ENCODE results near the gene TUBB1.
"Not testable (repeated sequence)": the region's sequence is repeated elsewhere in the genome, so short reads cannot be mapped to it uniquely, and the experiment has no call there.

TUBB1 gene

DNA sequence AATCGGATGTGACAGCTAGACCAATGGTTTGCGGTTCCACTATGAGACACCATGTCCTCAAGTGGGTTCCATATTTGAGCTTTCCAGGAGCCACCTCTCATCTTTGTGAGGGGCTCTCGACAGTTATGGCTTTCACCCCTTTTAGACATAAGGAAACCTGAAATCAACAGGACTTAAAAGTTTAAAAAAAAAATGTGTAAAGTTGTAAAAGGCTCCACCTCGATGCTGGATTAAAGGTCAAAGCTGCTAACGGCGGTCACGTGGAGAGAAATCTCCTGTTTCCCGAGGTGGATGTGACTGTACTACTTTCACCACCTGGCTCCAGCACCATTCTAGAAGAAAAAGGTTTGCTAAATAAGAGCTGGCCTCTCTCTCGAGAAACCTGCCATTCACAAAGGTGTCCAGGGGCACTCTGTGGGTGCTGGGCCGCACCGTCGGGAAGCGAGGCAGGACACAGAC lies 12.4 kb downstream of the TUBB1 start:
- H3K27me3 Mint-ChIP-seq, result no peaks in the 10 kb centered on the region
- no peak for DNase-seq
- peaks cover 92% of the 10 kb centered on the region for H3K36me3 Mint-ChIP-seq (ENCODE audit: low read depth)
- peaks cover 75% of the 10 kb centered on the region for H3K4me1 Mint-ChIP-seq (ENCODE audit: low read depth)
- H3K9me3 Mint-ChIP-seq, result no peaks in the 10 kb centered on the region
- H3K27ac Mint-ChIP-seq, result peak overlapping the region; percentile 98
- H3K4me3 Mint-ChIP-seq, result peak overlapping the region; percentile 95

- Mint-ChIP-seq H3K4me3 (peak within 1 kb of the TSS; percentile 95), H3K36me3 (ENCODE audit: low read depth) (peaks cover 92% of the 10 kb centered on the region), H3K9me3 (no peaks in the 10 kb centered on the region), H3K27ac (peak within 1 kb of the TSS; percentile 98), H3K27me3 (no peaks in the 10 kb centered on the region), H3K4me1 (ENCODE audit: low read depth) (peaks cover 75% of the 10 kb centered on the region)
- peak; percentile 98 for DNase-seq
Observed at GRCh38 chr20:59032023-59032712, 12.9 kb downstream of the TUBB1 start, which contains the start of gene ATP5F1E. Gene ATP5F1E, minus strand, starts transcription at chr20:59032335. Its CDS starts 84 bp downstream, at chr20:59032251.

DNA sequence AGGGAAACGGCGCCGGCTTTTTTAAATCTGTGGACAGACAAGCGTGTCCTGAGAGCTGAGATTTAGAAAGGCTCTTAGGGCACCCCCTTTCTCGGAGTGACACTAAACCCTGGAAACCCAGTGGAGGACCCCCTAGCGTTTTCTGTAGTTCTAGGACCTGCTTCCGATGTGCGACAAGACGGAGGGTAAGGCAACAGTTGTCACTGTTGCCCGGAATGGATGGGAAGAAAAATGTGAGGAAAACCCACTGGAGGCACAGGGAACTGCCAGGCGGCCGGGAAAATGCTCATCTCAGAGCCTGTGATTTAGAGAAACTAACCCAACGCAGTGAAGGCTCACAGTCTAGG lies 13.5 kb downstream of the TUBB1 start:
- Mint-ChIP-seq H3K4me3 (peak overlapping the region; percentile 78), H3K36me3 (ENCODE audit: low read depth) (peaks cover 92% of the 10 kb centered on the region), H3K27ac (peak overlapping the region; percentile 94), H3K9me3 (no peaks in the 10 kb centered on the region), H3K4me1 (ENCODE audit: low read depth) (peaks cover 75% of the 10 kb centered on the region), H3K27me3 (no peaks in the 10 kb centered on the region)
- DNase-seq, result no peak

- Mint-ChIP-seq H3K27me3 (no peaks in the 10 kb centered on the region), H3K27ac (peak overlapping the region; percentile 94), H3K9me3 (no peaks in the 10 kb centered on the region), H3K4me1 (ENCODE audit: low read depth) (peaks cover 75% of the 10 kb centered on the region), H3K36me3 (ENCODE audit: low read depth) (peaks cover 92% of the 10 kb centered on the region), H3K4me3 (peak overlapping the region; percentile 78)
- no peak for DNase-seq
Observed at GRCh38 chr20:59033093-59033492, 13.9 kb downstream of the TUBB1 start.

- Mint-ChIP-seq H3K4me3 (peak overlapping the region; percentile 3), H3K9me3 (no peaks in the 10 kb centered on the region), H3K27ac (peak overlapping the region; percentile 82), H3K36me3 (ENCODE audit: low read depth) (peaks cover 92% of the 10 kb centered on the region), H3K4me1 (ENCODE audit: low read depth) (peaks cover 73% of the 10 kb centered on the region), H3K27me3 (no peaks in the 10 kb centered on the region)
- no peak for DNase-seq
Observed at GRCh38 chr20:59033616-59034165, 14.5 kb downstream of the TUBB1 start.

- peaks cover 92% of the 10 kb centered on the region for H3K36me3 Mint-ChIP-seq (ENCODE audit: low read depth)
- no peaks in the 10 kb centered on the region for H3K9me3 Mint-ChIP-seq
- DNase-seq, result no peak
- peaks cover 73% of the 10 kb centered on the region for H3K4me1 Mint-ChIP-seq (ENCODE audit: low read depth)
- H3K27ac Mint-ChIP-seq, result peak overlapping the region; percentile 34
- no peak overlapping the region for H3K4me3 Mint-ChIP-seq
- no peaks in the 10 kb centered on the region for H3K27me3 Mint-ChIP-seq
Observed at GRCh38 chr20:59035381-59035780, 16.2 kb downstream of the TUBB1 start.

- peak overlapping the region; percentile 8 for H3K27ac Mint-ChIP-seq
- H3K36me3 Mint-ChIP-seq (ENCODE audit: low read depth), result peaks cover 92% of the 10 kb centered on the region
- H3K4me1 Mint-ChIP-seq (ENCODE audit: low read depth), result peaks cover 74% of the 10 kb centered on the region
- no peak overlapping the region for H3K4me3 Mint-ChIP-seq
- DNase-seq, result no peak
- H3K9me3 Mint-ChIP-seq, result no peaks in the 10 kb centered on the region
- H3K27me3 Mint-ChIP-seq, result no peaks in the 10 kb centered on the region
Observed at GRCh38 chr20:59037386-59037785, 18.2 kb downstream of the TUBB1 start.

DNA sequence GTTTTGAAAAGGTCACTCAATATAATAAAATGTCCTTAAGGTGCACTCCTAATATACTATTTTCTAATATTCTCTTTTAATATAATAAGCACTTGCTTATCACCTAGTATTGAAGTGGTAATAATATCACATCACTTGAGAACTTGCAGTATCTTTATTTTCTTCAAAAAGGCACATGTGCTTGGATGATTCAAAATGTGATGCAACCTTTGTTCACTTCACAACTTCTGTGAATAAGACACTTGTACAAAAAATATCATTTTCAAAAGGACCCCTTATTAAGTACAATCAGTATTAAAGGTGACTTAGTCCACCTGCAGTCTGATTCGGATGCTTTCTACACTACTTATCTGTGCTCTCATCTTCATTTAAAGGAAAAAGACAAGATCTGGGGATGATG lies 20.0 kb downstream of the TUBB1 start:
- peak overlapping the region; percentile 78 for H3K27ac Mint-ChIP-seq
- H3K9me3 Mint-ChIP-seq, result no peaks in the 10 kb centered on the region
- H3K4me1 Mint-ChIP-seq (ENCODE audit: low read depth), result peaks cover 73% of the 10 kb centered on the region

DNA sequence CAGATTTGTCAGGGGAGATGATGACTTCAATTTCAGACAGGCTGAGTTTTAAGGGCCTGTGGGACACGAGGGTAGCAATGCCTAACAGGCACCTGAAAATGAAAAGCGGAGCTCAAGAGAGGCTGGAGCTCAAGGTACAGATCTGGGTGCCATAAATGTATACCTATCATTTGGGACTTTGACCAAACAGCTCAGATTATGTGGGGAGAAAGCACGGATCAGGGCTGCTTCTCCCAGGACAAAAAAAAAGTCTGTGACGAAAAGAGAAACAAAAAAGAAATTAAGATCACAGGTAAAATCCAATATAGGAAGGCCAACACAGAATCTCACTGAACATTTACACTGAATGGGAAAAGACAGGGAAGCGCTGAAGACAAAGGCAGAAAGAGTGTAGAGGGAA lies 21.4 kb downstream of the TUBB1 start:
- Mint-ChIP-seq H3K27ac (peak overlapping the region; percentile 78), H3K4me1 (ENCODE audit: low read depth) (peaks cover 70% of the 10 kb centered on the region), H3K27me3 (no peaks in the 10 kb centered on the region), H3K9me3 (no peaks in the 10 kb centered on the region), H3K36me3 (ENCODE audit: low read depth) (peaks cover 67% of the 10 kb centered on the region), H3K4me3 (peak overlapping the region; percentile 92)
- no peak for DNase-seq

More for the DNA sequence above, 20.0 kb downstream of the TUBB1 start:
- Mint-ChIP-seq H3K4me3 (peak overlapping the region; percentile 92), H3K36me3 (ENCODE audit: low read depth) (peaks cover 80% of the 10 kb centered on the region), H3K27me3 (no peaks in the 10 kb centered on the region)
- no peak for DNase-seq

- H3K27ac Mint-ChIP-seq, result peak overlapping the region; percentile 78
- H3K9me3 Mint-ChIP-seq, DNase-seq, H3K27me3 Mint-ChIP-seq: not testable (repeated sequence)
- H3K4me3 Mint-ChIP-seq, result peak overlapping the region; percentile 92
- peaks cover 59% of the 10 kb centered on the region for H3K36me3 Mint-ChIP-seq (ENCODE audit: low read depth)
- H3K4me1 Mint-ChIP-seq (ENCODE audit: low read depth), result peaks cover 64% of the 10 kb centered on the region
Observed at GRCh38 chr20:59041487-59041886, 22.3 kb downstream of the TUBB1 start.

DNA sequence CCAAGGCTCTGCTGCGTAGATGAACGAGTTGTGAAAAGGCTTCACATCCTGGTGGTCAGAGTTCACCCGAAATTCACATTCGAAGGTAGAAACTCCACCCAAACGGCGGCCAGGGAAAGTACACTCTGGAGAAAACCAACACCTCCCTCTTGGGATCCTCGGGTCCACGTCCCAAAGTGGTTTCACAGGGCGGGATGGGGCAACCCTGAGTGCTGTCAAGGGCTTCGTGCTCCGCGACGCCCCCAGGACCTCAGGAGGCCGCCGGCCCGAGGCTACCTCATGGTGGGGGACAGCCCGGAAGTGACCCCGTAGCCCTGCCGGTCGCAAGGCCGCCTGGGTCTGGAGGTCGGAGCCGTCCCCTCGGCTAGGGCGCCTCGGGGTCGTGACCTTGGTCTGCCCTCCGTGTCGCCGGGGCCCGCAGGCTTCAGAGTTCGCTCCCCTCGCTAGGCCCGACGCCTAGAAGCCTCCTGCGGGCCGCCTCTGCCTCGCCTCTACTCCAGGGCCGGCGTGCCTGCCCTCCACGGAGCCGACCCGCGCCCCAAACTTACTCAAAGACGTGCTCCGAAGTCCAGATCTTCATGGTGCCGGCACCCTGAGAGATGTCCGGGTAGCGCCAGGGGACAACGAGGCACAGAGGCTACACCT lies 23.0 kb downstream of the TUBB1 start, which contains the start of gene PRELID3B:
PRELID3B (minus strand) TSS at position 636 of the 645 bp plus-strand sequence; CDS start at position 580, 56 bp downstream.
- DNase-seq, result no peak
- H3K4me1 Mint-ChIP-seq (ENCODE audit: low read depth), result peaks cover 59% of the 10 kb centered on the region
- H3K27ac Mint-ChIP-seq, result peak within 1 kb of the TSS; percentile 96
- no peaks in the 10 kb centered on the region for H3K9me3 Mint-ChIP-seq
- H3K36me3 Mint-ChIP-seq (ENCODE audit: low read depth), result peaks cover 51% of the 10 kb centered on the region
- peak within 1 kb of the TSS; percentile 92 for H3K4me3 Mint-ChIP-seq
- no peaks in the 10 kb centered on the region for H3K27me3 Mint-ChIP-seq

DNA sequence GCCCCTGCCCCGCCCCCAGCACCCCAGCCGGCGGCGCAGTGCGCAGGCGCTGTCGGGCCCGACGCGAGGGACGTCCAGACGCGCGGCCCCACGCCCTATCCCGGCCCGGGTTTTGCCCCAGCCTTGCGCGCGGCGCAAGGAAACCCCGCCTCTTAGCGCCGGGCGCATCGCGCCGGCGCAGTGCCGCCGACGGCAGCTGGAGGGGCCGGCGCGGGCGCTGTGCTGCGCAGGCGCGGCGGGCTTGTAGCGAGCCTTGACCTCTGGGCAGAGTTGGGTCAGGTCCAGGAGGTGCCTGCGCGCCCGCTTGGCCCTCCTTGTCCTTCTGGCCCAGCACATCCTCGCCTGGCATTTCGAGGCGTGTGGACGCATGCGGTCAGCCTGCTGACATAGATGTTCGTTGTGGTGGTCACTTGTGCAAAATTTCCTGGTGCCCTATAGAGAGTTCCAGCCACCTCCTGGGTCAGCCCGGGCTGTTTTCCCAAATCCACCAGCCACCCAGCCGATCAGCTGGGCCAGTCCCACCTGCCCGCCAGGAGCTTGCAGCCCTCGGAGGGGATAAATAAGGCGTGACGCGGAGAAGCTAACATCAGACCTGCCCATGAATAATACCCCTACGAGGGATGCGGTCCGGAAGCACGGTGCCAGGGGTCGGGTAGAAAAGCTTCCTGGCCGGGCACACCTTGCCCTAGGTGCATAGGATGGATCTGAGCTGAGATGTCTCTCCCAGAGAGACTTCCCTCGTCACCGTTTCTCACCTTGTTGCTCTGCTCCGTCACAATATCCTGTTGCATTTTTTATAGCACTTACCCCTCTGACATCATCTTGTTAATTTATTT lies 23.8 kb downstream of the TUBB1 start:
- DNase-seq, result peak; percentile 96
- Mint-ChIP-seq H3K36me3 (ENCODE audit: low read depth) (peaks cover 44% of the 10 kb centered on the region), H3K9me3 (no peaks in the 10 kb centered on the region), H3K4me3 (peak overlapping the region; percentile 92), H3K4me1 (ENCODE audit: low read depth) (peaks cover 57% of the 10 kb centered on the region), H3K27ac (peak overlapping the region; percentile 96), H3K27me3 (no peaks in the 10 kb centered on the region)

- no peaks in the 10 kb centered on the region for H3K27me3 Mint-ChIP-seq
- no peaks in the 10 kb centered on the region for H3K9me3 Mint-ChIP-seq
- H3K4me1 Mint-ChIP-seq (ENCODE audit: low read depth), result peaks cover 58% of the 10 kb centered on the region
- DNase-seq, result no peak
- peaks cover 37% of the 10 kb centered on the region for H3K36me3 Mint-ChIP-seq (ENCODE audit: low read depth)
- H3K27ac Mint-ChIP-seq, result peak overlapping the region; percentile 91
- peak overlapping the region; percentile 75 for H3K4me3 Mint-ChIP-seq
Observed at GRCh38 chr20:59043698-59044097, 24.5 kb downstream of the TUBB1 start.

DNA sequence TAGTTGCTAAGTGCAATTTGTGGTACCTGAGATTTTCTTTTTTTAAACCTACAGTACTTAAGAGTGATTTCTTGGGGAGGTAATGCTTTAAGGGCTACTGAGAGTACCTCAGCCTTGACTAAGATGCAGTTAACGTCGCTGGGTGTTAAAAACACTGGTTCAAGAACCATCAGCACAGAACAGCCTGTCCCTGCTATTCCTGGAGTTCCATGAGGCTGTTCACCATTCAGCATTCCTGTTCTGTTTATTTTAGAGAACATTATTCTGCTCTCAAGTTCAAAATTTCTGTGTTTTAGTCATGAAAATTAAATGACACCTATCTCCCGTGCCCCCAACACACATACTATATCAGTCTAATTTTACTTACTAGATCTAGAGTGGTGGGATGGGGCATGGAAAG lies 25.1 kb downstream of the TUBB1 start:
- Mint-ChIP-seq H3K27me3 (no peaks in the 10 kb centered on the region), H3K27ac (no peak overlapping the region), H3K9me3 (no peaks in the 10 kb centered on the region), H3K4me3 (no peak overlapping the region), H3K4me1 (ENCODE audit: low read depth) (peaks cover 53% of the 10 kb centered on the region), H3K36me3 (ENCODE audit: low read depth) (peaks cover 32% of the 10 kb centered on the region)
- DNase-seq, result no peak

All from activated T-cell treated with anti-CD3 and anti-CD28 coated beads, Interleukin-2, amount 50 U/mL, for 24 hours (primary cell).